D721Med (cell line): ENCODE measurements around the gene MICU1.

Experiments
- DNase-seq: peaks from one replicate; pipeline ENCODE4 v3.0.0; 2011; ENCODE audit warnings: low spot score; ENCODE audit not compliant: insufficient read length
- FAIRE-seq: peaks from 2 replicates; lab custom pipeline; 2011; peaks lifted over from hg19 to GRCh38; lab: Jason Lieb, UNC
- CTCF ChIP-seq: IDR thresholded peaks from 2 replicates; pipeline ENCODE4 v1.5.1; 2012; ENCODE audit warnings: mild to moderate bottlenecking, control low read depth; ENCODE audit not compliant: insufficient read depth; ENCODE audit errors: missing control alignments

MICU1 gene

GRCh38 chr10:72322280-72323058 is 303.4 kb downstream of the MICU1 start:
- DNase-seq (no peak), FAIRE-seq (no peak)
- TF ChIP-seq CTCF, result no peak

GRCh38 chr10:72322030-72322279 is 303.9 kb downstream of the MICU1 start:
- DNase-seq (no peak), FAIRE-seq (no peak)
- TF ChIP-seq CTCF, result no peak

GRCh38 chr10:72321248-72322029 is 304.4 kb downstream of the MICU1 start:
- TF ChIP-seq CTCF, result no peak
- DNase-seq (no peak), FAIRE-seq (no peak)

GRCh38 chr10:72320676-72321247 is 305.1 kb downstream of the MICU1 start:
- FAIRE-seq (no peak), DNase-seq (peak; percentile 88)
- TF ChIP-seq CTCF, result no peak

GRCh38 chr10:72319416-72320254 is 306.2 kb downstream of the MICU1 start:
- FAIRE-seq (no peak), DNase-seq (no peak)
- TF ChIP-seq CTCF, result no peak

- no peak for FAIRE-seq
- DNase-seq, result no peak
These were observed 307.2 kb downstream of the MICU1 start for GRCh38 chr10:72318418-72319262.

More at GRCh38 chr10:72318418-72319262, 307.2 kb downstream of the MICU1 start:
- TF ChIP-seq CTCF, result no peak
